GM18951 (cell line): ENCODE measurements around the gene FBXO7.
"Not testable (repeated sequence)": the region's sequence is repeated elsewhere in the genome, so short reads cannot be mapped to it uniquely, and the experiment has no call there.

Experiments used
- POLR2A ChIP-seq: IDR thresholded peaks from 4 replicates; pipeline ENCODE4 v1.6.1; 2011; ENCODE audit warnings: mild to moderate bottlenecking; ENCODE audit not compliant: insufficient read length, insufficient read depth; ENCODE audit errors: extremely low read depth
- in situ Hi-C: fragments of 300-500 bp; cut with MboI; formaldehyde crosslinking; loops from one replicate; pipeline ENCODE4 v1.12.0; 2022; ENCODE audit warnings: low sequenced_read_pairs, mixed read lengths, inconsistent platforms; ENCODE audit not compliant: unreplicated experiment

FBXO7 gene

GRCh38 chr22:32476281-32477195 is 1.9 kb downstream of the FBXO7 start:
- in situ Hi-C loops, result no loop called here
- TF ChIP-seq POLR2A, result no peak

- in situ Hi-C loops, result no loop called here
- no peak for TF ChIP-seq POLR2A
These were observed 3.0 kb downstream of the FBXO7 start for GRCh38 chr22:32477596-32477995.

GRCh38 chr22:32478552-32478951 is 3.9 kb downstream of the FBXO7 start:
- in situ Hi-C loops, result not testable (repeated sequence)

- in situ Hi-C loops, result no loop called here
- no peak for TF ChIP-seq POLR2A
These were observed 4.4 kb downstream of the FBXO7 start for GRCh38 chr22:32478994-32479393.

- no peak for TF ChIP-seq POLR2A
- in situ Hi-C loops, result no loop called here
These were observed 5.6 kb downstream of the FBXO7 start for GRCh38 chr22:32480238-32480637.

- in situ Hi-C loops, result no loop called here
- no peak for TF ChIP-seq POLR2A
These were observed 8.1 kb downstream of the FBXO7 start for GRCh38 chr22:32482708-32483107.

GRCh38 chr22:32486656-32487390 is 12.2 kb downstream of the FBXO7 start:
- no peak for TF ChIP-seq POLR2A
- in situ Hi-C loops, result no loop called here

GRCh38 chr22:32487461-32487860 is 12.8 kb downstream of the FBXO7 start:
- in situ Hi-C loops, result no loop called here
- TF ChIP-seq POLR2A, result no peak

GRCh38 chr22:32489377-32489776 is 14.8 kb downstream of the FBXO7 start:
- no peak for TF ChIP-seq POLR2A
- in situ Hi-C loops, result no loop called here

GRCh38 chr22:32490279-32490678 is 15.7 kb downstream of the FBXO7 start:
- TF ChIP-seq POLR2A, result no peak
- in situ Hi-C loops, result no loop called here

GRCh38 chr22:32492111-32492510 is 17.5 kb downstream of the FBXO7 start:
- in situ Hi-C loops, result no loop called here
- no peak for TF ChIP-seq POLR2A

- in situ Hi-C loops, result no loop called here
- TF ChIP-seq POLR2A, result no peak
These were observed 18.9 kb downstream of the FBXO7 start for GRCh38 chr22:32493551-32493950.

- in situ Hi-C loops, result no loop called here
- TF ChIP-seq POLR2A, result no peak
These were observed 20.4 kb downstream of the FBXO7 start for GRCh38 chr22:32494971-32495370.

- in situ Hi-C loops, result no loop called here
- no peak for TF ChIP-seq POLR2A
These were observed 25.1 kb downstream of the FBXO7 start for GRCh38 chr22:32499666-32500065.
